Middle frontal gyrus (tissue), 1 donor: Measurements from ENCODE around the gene PRKD2.

ENCODE experiments used
- DNase-seq: peaks from one replicate; pipeline ENCODE4 v3.0.0-alpha.2; 2015; ENCODE audit warnings: low spot score; ENCODE audit errors: extremely low spot score

The PRKD2 gene

DNA sequence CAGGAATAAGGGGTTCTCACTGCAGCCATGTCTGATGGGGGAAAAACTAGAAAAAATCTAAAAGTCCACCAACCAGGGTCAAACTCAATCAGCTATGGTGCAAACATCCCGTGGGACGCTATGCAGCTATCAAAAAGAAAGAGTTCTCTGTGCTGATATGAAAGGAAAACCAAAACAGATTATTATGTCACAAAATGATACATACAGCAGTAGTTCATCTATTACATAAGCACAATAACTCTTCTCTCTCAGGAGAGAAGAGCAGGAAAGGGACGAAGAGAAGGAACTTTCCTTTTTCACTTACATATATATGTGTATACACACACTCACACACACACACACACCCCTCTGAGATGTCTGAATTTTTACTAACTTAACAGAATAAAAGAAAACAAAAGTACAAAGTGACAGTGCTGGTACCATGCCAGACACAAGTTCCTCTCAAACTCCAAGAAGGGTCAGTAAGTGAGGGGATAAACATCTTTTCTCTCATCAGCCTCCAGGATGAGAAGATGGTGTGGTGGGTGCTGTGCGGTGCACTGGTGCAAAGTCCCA is 26.1 kb upstream of the PRKD2 start:
- no peak for DNase-seq

DNA sequence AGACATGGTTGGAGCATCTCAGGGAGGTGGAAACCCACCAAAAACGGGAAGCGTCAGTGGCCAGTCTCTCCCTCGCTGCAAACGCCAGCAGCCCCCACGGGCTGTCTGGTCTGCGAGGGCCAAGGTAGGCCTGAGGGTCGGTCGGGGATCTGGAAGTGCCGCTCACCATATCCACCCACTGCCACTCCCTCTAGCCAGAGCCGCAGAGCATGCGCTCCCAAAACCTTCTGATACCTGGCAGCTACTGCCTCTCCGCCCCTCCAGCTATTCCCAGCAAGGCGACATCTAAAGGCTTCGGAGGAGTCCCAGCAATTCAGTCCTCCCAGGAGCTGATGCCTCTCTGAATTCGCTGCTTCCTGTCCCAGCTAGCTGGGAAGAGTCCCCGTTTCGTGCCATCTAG is 24.5 kb upstream of the PRKD2 start:
- DNase-seq: no peak

DNA sequence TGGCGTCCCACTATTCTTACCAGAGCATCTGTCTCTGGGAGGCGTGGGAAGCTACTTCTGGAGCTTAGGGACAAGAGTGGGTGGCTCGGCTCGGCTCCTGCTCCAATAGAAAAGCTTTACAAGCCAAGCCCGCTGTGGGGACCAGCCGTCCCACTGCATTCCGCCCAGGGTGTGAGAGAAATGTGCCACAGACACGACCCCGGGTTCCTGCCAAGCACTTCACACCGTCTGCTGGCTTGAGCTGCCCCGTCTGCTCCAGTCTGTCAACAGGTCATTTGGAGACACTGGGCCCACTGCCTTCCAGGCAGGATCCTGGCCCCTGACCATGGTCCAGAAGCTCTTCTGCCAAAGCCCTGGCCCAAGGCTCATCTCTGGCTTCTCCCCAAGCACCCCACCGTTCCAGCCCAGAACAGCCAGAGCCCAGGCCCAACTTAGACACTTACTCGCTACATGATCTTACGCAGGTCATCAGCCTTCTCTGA is 22.4 kb upstream of the PRKD2 start:
- DNase-seq: no peak

DNA sequence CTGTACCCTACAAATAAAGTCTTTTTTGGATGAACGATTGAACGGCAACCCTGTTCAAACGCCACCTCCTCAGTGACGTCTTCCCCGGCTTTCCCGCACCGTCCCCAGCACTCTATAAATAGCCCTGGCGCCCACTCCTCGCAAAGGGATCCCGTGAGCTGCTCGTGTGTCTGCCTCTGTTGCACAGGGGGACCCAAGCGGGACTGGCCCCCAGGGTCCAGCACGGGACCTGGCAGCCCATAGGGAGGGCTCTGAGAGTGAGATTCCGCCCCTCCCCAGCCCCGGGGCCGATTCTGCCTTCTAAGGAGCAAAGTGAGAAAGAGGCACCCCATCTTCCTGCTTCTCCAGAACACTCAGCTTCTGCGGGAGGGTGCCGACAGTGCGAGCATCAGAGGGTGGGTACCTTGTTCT is 20.9 kb upstream of the PRKD2 start:
- no peak for DNase-seq

DNA sequence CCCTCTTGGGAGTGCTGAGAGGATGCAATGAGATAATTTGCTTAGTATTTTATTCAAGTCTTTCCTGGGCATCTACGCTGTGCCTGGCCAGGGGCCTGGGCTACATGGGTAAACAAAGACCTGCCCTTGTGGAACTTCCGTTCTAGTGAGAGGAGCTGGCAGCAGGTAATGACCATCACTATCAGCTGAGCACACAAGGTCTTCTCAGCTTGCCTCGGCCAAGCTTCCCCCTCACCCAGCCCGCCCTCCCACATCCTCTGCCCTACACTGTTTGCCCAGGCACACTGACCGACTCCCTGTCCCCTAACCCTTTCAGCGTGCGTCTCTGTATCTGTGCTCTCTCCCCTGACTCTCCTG is 20.4 kb upstream of the PRKD2 start:
- no peak for DNase-seq

DNA sequence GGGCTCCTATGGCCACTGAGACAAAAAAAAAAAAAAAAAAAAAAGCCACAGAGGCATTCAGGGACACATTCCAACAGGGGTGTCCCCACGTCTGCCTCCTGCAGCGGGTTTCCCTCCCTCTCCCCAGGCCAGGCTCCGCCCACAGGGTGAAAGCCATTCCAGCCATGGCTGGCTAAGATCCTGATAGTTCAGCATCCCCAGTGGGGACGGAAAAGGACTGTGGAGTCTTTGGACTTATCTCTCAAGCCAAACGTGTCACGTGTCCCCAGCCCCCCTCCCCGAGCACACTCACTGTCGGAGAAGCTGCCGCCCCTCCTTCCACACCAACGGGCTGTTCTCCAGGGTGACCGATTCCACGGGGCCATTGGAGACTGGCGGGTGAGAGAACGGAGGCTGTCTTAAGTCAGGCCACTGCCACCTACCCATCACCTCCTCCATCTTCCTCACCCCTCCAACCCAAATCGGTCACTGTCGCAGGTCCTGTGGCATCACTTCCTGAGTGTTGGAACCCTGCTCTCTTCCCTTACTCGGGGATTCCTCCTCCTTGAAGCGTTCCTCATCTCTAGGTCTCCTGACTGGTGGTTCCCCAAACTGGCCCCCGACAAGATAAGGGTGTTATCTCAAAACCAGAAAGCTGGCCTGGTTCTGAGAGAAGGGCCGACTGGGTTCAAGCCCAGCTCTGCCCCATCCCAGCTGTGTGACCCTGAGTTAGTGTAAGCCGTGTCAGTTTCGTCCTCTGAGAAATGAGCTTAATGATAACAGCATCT is 19.8 kb upstream of the PRKD2 start:
- DNase-seq: no peak

DNA sequence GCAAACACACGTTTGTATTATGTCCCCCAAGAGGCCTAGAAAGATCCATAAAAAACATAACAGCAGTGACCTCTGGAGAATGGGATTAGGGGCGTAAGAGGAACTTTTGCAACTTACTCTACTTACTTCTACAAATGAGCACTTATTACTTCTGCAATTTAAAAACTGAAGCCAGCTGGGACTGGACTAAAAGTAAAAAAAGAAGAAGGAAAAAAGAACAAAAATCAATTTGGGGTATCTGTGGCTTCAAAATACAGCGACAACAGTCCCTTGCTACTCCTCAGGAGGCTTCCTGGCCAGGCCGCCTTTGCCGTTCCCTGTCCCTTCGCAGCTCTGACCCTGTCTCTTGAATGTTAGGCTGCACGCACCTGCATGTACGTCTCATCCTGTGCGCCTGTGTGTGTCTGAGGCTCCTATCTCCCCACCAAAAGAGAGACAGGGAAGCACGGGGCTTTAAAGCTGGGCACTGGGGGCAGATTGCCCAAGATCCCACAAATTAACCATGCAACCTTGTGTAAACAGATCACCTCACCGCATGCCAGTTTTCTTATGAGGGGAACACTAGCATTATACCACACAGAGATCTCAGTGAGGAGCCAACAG is 16.9 kb upstream of the PRKD2 start:
- no peak for DNase-seq

DNA sequence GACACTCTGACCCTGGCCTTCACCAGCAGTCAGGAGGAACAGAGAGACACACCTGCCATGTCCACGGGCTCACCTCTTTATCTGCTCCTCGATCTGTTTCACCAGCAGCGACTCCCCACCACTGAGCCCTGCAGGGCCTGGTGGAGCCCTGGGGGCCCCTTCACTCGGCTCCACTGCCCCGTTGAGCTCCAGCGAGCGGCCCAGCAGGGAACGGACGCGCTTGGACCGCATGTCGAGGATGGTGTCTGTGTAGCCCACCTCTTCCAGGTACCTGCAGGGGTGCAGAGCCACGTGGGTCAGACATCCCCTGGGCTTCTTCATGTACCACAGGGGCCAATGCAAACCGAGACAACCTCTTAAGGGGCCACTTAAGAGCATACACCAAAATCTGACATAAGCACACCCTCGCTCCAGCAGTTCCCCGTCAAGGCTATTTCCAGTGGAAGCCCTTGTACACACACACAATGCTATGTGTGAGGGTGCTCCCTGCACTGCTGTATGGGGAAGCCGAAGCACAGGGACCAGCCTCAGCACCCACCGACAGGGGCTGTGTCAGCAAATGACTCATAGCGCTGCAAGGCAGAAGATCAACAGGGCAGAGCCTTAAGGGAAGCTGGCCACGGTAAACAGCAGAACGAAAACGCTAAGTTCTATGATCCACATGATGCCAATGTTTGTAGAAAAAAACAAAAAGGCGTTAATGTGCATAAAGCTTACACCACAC is 16.2 kb upstream of the PRKD2 start:
- no peak for DNase-seq

DNA sequence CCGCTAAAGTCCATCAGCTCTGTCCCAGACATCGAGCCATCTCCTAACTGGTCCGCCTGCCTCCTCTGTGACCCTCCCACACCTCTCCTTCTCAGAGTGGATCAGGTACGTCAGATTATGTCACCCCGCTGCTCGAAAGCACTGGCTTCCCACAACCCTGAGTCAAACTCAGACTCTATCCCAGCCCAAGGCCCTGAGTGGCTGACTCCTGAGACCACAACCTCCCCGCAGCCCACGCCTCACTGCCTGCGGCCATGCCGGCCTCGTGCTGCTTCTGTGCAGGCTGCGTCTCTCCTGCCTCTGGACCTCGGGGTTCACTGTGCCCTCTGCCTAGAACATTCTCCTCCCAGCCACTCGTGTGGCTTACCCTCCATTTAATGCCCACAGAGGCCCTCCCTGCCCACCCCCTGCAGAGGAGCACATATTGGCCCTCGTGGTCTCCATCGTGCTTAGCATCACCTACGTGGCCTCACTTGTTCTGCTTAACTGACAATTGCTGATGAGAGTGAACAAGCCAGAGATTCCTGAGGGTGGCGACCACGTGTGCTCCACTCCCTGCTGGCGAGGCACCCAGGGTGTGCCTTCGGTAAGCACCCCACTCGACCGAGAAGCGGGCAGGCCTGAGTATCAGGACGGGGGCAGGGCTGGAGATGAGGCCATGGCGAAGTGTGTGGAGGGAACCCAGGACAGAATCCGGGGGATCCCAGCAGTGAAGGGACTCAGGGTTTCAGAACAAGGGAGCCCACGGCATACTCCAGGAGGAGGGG is 15.4 kb upstream of the PRKD2 start:
- DNase-seq: no peak

DNA sequence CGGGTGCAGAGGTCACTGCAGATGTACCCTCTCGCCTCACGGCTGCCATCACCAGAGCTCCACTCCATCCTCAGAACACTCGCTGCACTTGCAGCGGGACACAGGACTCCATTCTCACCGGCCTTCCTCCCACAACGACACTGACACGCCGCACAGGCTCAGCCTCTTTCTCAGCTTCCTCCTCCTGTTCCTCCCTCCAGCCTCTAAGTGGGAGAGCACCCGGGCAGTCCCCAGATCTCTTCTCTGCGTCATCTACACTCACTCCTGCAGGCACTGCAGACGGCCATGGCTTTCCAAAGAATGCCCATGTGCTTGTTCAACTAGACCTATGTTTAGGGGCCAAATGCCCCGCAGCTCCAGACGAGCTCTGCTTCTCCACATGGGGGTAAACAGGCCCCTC is 14.7 kb upstream of the PRKD2 start:
- DNase-seq: no peak

DNA sequence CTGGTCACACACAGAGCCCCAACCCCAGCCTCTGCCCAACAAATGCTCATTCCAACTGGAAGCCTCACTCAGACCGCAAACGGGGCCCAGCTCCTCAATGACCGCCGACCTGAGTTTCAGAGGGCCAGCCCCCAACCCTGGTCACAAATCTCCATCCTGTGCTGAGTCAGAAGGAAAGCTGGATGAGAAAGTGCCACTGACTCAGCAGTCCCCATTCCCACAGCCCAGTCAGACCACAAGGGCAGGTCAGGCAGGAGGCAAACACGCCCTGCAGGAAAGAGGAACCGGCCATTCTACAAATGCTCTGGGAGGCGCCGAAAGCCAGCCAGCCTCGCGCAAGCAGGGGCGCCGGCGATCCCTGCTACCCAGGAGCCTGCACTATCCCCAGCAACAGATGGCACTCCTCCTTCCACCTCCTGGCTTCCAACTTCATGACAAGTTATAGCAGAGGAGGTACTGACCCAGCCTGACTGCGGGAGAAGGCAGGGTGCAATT is 14.1 kb upstream of the PRKD2 start:
- DNase-seq: no peak

DNA sequence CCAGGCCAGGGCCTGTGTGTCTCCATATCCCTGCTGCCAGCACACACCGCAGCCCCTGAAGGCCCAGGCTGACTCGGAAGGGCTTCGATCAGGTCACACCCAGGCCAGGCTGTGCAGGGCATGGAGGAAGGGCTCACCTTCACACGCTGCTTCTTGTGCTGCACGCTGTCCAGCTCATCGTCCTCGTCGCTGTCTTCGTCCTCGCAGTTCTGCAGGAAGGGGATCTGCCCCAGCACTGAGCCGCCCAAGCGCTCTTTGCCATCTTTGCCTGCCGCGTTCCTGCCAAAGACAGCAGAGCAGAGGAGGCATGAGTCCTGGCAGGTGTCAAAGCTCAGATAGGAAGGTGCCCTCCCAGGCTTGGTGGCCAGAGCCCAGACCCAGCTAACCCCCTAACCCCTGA is 13.7 kb upstream of the PRKD2 start:
- DNase-seq: no peak

DNA sequence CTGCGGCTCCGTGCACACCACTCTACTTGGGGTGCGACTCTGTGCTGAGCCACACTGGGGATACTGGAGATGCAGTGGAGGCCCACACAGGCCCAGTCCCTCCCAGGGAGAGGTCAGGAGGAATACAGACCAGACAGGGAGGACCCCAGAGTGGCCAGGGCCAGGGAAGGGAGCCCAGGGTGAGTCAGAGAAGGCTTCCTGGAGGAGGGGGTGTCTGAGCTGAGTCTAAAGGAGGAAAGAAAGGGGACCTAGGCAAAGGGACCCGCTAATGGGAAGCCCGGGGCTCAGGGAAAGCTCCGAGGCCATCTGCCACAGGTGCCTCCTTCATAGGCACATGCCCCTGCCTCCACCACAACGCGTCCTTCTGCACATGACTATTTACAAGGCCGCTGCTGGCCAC is 13.3 kb upstream of the PRKD2 start:
- no peak for DNase-seq

DNA sequence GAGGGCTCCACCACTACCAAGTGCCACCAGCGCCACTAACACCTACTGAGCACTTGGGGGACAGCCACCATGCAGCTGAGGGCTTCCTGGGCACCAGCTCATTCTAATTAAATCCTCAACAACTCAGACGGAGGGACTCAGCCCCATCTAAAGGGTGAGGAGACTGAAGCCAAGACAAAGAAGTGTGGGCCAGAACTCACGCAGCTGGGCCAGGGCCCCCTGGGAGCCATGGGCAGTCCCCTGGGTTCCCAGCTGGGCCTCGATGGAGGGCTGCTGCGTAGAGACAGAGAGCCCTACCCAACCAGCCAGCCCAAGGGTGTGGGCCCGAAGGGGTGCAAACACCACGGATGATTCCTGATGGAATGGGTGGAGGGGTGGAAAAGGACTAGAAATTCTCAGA is 12.8 kb upstream of the PRKD2 start:
- DNase-seq: no peak

DNA sequence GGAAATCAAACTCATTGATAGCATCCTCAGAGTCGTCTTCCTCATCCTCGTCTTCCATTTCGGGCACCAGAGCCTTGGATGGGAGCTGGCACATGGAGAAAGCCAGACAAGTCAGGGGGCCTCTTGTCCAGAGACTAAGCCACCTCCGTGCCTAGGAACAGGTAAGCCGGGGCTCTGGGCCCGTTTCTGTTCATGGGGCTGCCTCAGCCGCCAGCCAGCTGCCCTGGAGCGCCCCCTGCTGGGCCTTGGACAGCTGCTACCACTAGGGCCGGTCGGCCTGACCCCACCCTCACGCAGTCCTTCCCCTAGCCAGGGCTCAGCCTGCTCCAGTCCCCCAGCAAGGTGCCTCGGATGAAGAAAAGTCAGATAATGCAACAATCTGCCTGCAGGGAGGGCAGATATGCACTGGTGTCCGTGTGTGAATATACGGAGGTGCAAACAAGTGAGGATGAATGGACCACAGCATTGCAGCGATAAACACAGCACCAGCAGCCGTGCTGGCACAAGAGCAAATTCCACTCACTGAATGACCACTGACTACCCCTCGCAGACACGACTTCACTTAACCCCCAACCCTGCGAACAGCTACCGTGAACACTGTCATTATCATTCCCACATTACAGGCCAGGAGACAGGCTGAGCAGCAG is 11.9 kb upstream of the PRKD2 start:
- no peak for DNase-seq

DNA sequence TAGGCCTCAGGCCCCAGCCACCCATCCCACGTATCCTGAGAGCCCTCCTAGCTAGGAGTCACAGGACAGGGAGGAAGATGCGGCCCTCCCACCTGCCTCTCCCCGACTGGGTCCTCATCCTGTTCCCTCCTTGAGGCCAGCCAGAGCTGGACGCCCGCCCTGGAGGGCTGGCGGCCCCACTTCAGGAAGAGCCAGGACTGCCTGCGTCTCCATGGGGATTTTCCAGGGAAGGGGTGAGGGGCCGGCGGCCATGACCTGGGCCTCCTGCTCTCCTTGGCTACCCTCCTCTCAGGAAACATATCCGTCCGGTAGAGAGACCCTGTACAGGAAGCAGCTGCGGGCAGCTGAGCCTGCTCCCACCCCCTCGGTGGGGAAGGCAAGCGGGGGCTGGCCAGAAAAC is 11.3 kb upstream of the PRKD2 start:
- DNase-seq: no peak

DNA sequence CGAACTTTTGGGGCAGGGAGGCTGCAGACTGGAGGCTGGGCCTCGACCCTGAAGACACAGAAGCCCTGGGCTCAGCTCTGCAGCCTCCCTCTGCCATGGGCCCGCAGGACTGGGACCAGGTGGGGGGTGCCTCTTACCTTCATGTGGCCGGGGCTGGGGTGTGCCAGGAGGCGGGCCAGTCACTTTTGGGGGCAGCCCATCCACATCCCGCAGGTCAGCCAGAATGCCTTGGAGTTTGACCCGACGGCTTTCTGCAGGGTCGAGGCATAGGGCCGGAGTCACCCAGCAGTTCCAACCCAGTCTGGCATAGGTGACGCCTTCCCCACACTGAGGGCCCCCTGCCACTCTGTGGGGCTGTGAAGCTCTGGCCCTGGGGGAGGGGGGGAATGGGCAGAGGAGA is 10.8 kb upstream of the PRKD2 start:
- no peak for DNase-seq

DNA sequence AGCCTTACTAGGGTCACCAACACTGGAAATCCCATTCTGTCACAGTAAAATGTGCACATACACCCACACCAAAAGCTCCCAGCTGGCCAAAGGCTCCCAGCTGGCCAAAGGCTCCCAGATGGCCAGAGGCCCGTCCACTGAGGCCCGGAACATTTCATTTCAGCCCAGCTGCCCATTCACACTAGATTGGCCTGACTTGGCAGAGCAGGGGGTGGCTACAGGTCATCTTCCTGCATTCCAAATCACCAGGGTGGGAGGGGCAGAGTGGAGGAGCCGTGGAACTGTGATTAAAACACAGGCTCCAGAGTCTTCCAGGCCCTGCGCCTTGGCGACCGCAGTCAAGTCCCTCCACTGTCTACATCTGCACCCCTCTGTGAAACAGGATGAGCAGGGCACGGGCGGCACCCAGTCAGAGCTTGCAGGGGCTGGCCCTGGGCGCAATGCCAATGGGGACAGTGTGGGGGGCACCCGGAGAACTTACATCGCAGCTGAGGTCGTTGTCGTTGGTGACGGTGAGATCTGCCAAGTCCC is 10.1 kb upstream of the PRKD2 start:
- no peak for DNase-seq

DNA sequence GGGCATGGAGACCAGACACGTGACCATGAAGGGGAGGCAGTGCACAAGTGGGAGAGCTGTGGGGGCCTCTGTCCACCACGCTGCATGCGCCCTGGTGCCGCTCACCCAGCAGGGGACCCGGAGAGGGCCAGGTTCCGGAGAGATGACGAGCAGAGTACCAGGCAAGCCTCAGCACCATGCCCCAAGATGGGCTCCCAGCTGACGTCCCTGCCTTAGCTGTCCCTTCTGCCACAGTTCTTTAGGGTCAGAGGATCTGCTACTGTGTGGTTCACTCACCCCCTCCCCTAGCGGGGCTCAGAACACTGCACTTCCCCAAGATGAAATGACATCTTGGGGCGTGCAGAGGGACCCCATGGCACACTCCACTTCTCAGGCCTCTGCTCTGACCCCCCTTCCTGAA is 9.6 kb upstream of the PRKD2 start:
- no peak for DNase-seq

DNA sequence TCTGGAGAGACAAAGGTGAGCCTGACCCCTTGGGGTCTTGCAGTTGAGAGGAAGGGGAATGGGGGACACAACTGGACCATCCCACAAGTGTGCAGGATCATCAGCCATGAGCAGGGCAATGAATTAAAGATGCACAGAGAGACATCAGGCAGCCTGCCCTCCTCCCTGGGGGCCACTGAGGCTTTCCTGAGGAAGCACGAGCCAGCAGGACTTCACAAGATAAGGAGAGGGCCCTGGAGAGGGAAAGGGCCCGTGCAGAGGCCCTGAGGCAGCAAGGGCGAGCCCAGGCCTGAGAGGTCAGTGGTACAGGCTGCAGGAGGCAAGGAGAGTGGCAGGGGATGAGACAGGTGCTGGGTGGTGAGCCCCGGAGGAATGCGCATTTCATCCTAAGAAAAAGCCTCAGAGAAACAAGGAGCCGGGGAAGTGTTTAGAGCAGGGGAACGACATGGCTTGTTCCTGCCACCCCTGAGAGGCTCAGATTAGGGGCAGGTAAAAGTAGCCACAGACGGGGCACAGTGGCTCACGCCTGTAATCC is 9.0 kb upstream of the PRKD2 start:
- no peak for DNase-seq
